ENCODE measurements around the gene ADAMTS7.
"Not testable (repeated sequence)": the region's sequence is repeated elsewhere in the genome, so short reads cannot be mapped to it uniquely, and the experiment has no call there.

Gene ADAMTS7

GRCh38 chr15:78750566-78750965, 60.7 kb downstream of the ADAMTS7 start:
- DNase-seq, result no peak

DNA sequence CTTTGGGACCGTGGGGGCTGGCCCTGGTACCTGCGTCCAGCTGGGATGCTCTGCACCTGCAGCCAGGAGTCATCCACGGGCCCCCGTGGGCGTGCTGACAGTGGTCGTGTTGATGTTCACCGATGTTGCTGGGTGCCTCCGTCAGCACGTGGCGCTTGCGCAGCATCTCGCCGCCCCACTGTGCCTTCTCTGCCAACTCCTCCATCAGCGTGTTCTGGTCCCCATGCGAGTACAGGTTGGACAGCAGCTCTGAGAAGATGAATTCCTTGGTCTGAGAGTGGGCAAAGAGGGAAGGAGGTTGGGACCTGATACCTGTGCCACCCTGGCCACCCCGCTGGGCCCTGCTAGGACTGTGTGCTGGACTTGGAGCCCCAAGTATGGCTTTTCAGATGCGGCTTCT, 61.4 kb downstream of the ADAMTS7 start:
- no peak for DNase-seq

DNA sequence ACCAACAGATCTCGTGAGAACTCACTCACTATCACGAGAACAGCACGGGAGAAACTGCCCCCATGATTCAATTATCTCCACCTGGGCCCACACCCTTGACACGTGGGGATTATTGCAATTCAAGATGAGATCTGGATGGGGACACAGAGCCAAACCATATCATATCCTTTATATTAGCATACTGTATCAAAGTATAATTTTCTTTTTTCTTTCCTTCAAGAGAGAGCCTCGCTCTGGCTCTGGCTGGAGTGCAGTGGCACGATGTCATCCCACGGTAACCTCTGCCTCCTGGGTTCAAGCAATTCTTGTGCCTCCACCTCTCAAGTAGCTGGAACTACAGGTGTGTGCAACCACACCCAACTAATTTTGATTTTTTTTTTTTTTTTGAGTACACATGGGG, 63.4 kb downstream of the ADAMTS7 start:
- DNase-seq, result not testable (repeated sequence)

DNA sequence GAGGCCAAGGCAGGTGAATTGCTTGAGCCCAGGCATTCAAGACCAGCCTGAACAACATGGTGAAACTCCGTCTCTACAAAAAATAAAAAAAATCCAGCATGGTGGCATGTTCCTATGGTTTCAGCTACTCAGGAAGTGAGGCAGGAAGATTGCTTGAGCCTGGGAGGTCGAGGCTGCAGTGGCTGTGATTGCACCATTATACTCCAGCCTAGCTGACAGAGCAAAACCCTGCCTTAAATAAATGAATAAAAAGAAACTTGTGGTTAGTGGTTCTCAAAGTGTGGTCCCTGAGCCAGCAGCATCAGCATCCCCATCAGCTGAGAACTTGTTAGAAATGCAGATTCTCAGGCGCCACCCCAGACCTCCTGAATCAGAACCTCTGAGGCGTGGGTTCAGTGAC, 69.6 kb downstream of the ADAMTS7 start:
- not testable (repeated sequence) for DNase-seq

- no peak for DNase-seq
Measured at GRCh38 chr15:78740904-78741274, 70.4 kb downstream of the ADAMTS7 start.

GRCh38 chr15:78739996-78740903, 71.0 kb downstream of the ADAMTS7 start:
- peak; percentile 76 for DNase-seq

- DNase-seq, result no peak
Measured at GRCh38 chr15:78739206-78739605, 72.1 kb downstream of the ADAMTS7 start.

DNA sequence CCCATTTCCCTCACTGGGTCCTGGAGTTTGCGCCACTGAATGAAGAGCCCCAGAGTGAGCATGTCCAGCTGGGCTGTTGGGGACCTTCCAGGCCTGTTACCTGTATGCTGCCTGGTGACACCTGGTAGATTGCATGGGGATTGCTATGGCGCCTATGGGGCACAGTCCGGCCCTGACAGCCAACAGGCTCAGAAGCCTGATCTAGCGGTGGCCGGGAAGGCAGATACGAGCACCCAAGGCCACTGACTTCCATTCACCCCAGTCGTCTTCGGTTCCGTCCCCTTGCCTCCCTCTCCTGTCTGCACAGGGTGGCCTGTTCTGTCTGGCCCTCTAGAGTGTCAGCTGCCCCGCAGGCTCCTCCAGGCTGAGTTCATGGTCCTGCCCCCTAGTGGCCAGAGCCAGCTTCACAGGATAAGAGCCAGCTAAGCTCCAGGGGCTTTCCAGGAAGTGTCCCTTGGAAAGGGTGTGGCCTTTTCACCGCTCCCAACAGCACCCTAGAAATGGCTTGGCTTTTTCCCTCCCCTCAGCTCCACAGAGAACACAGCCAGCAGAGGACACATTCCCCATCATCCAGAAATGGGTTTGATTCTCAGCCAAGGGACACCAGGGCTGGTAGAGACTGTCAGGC, 73.2 kb downstream of the ADAMTS7 start:
- DNase-seq, result not testable (repeated sequence)

GRCh38 chr15:78737187-78737820, 74.0 kb downstream of the ADAMTS7 start:
- DNase-seq, result no peak

DNA sequence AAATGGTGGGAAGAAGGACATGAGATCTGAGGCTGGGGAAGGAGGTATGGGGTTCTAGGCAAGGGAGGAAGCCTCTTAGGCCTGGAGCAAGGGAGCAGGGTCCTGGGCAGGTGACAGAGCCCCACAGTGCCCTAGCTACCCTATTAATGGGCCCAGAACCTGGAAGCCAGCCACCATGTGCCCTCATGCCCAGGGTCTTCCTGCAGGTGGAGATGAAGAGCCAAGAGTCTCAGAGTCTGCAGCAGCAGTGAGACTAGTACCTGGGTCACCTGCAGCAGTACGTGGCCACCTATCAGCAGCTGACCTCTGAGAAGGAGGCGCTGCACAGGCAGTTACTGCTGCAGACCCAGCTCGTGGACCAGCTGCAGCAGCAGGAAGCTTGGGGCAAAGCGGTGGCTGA, 75.0 kb downstream of the ADAMTS7 start:
- not testable (repeated sequence) for DNase-seq

- DNase-seq, result no peak
Measured at GRCh38 chr15:78734451-78735064, 76.7 kb downstream of the ADAMTS7 start.

- no peak for DNase-seq
Measured at GRCh38 chr15:78732634-78733033, 78.6 kb downstream of the ADAMTS7 start.

DNA sequence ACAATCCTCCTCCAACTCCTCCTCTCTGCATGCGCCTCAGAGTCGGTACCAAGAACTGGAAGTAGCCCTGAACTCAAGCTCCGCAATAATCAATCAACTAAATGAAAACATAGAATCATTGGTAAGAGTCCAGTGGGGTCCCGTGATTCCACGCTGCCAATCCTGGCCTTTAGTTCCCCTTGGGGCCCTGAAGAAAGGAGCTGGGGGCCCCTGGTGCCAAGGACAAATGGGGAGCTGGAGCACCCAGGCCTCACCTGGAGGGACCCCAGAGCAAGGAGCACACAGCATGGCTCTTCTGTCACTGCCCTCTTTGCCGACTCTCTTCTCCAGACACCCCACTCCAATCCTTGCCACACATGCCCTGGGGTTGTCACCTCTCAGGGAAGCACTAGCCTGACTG, 80.3 kb downstream of the ADAMTS7 start:
- DNase-seq, result no peak

- DNase-seq, result not testable (repeated sequence)
Measured at GRCh38 chr15:78728427-78728826, 82.8 kb downstream of the ADAMTS7 start.

DNA sequence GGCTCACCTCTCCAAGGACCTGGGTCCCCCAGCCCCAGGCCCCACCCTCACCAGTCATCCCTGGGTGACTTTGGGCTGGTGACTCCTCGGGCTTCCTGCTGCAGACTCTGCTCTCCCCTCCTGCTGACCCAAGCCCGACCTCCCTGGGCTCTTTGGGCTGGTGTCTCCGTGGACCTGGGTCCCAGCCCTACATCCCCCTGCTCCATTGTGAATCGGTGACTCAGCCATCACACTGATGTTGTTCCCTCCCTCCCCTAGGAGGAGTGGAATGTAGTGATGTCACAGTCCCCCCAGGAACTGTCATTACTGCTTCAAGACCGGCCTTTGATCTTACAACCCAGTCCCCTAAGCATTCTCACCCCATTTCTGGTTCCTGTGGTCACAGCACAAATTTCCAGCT, 83.7 kb downstream of the ADAMTS7 start:
- no peak for DNase-seq

GRCh38 chr15:78726870-78727551, 84.3 kb downstream of the ADAMTS7 start:
- DNase-seq, result peak; percentile 7

- DNase-seq, result not testable (repeated sequence)
Measured at GRCh38 chr15:78719819-78720450, 91.3 kb downstream of the ADAMTS7 start.

- no peak for DNase-seq
Measured at GRCh38 chr15:78718837-78719236, 92.4 kb downstream of the ADAMTS7 start.

DNA sequence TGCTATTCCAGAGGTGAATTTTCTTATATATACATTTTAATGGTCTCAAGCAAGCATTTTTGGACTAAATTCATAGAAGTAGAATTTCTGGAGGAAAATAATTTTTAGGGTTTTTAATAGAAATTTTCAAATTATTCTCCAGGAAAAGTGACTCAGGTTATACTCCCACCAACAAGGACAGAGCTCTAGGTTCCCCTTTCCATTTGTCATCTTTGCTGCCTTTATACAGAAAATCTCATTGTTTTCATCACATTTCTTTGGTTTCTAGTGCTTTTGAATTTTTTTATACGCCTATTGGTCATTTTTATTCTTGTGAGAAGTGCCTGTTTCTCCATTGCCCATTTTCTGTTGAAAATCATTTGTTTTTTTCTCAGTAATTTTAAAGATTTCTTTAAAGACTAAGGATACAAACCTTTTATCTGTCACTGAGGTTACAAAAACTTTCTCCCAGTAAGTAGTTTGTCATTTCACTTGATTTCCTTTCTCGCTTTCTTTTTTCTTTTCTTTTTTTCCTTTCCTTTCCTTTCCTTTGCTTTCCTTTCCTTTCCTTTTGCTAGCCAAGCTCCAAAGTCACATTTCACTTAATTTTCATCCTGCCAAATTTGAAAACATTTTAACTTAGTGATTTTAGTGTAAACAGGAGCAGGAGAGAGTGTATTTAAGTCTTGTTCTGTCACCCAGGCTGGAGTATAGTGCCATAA, 93.2 kb downstream of the ADAMTS7 start:
- no peak for DNase-seq

GRCh38 chr15:78716651-78717050, 94.6 kb downstream of the ADAMTS7 start:
- DNase-seq, result no peak

GRCh38 chr15:78715930-78716329, 95.3 kb downstream of the ADAMTS7 start:
- no peak for DNase-seq

GRCh38 chr15:78715434-78715833, 95.8 kb downstream of the ADAMTS7 start:
- DNase-seq, result no peak

Data from NCI-H1436 (cell line).